Spleen (tissue), 7 donors: ENCODE data around the gene CANT1.

Experiments used
- CTCF ChIP-seq, 11 experiments: fragments of 200-600 bp in 7 of 11; fragments of 450-650 bp in 4 of 11; sonication (generic) in 4 of 11; IDR thresholded peaks in 8 of 11; conservative IDR thresholded peaks in 3 of 11; 1 replicate in 7 of 11; 2 replicates in 4 of 11; pipeline versions ENCODE4 v1.4.0 to v1.8.0; 2016 to 2021; ENCODE audit warnings: antibody characterized with exemption in 11 of 11, inconsistent platforms in 4 of 11, mild to moderate bottlenecking in 1 of 11
- POLR2A ChIP-seq, 3 donors: fragments of 450-650 bp; IDR thresholded peaks; one replicate each; pipeline ENCODE4 v1.5.1; 2017; ENCODE audit warnings: antibody characterized with exemption in 3 of 3, mild to moderate bottlenecking in 1 of 3
- POLR2AphosphoS5 ChIP-seq, 3 donors: sonication (generic); formaldehyde crosslinking; IDR thresholded peaks; one replicate each; pipeline ENCODE4 v1.5.1; 2017; ENCODE audit warnings: antibody characterized with exemption in 3 of 3
- donor health status: DM: no; HTN: no; CAD: no; lungs with moderate emphysema.
- donor health status: DM: no; HTN: no; CAD: no.
- donor health status: DM: no; HTN: no; CAD: no.

GRCh38 chr17:79047291-79047920 is 37.8 kb upstream of the CANT1 start:
- TF ChIP-seq POLR2AphosphoS5 (IDR thresholded peaks at IDR 0.05), result no peak
- TF ChIP-seq CTCF (IDR thresholded peaks at IDR 0.05 in 8 of 11, conservative IDR thresholded peaks at IDR 0.05 in 3 of 11), result no peak
- no peak for TF ChIP-seq POLR2A (IDR thresholded peaks at IDR 0.05)
